HL-60 (cell line): Measurements from ENCODE around the gene CLDN18.

ENCODE experiments used
- CTCF ChIP-seq: IDR thresholded peaks from one replicate; pipeline ENCODE4 v1.5.1; 2011; ENCODE audit warnings: low read length, control low read depth, inconsistent platforms; ENCODE audit not compliant: insufficient read depth
- GABPA ChIP-seq: IDR thresholded peaks from 2 replicates; pipeline ENCODE4 v1.6.1; 2012; ENCODE audit warnings: low read depth
- POLR2AphosphoS5 ChIP-seq: IDR thresholded peaks from 2 replicates; pipeline ENCODE4 v1.6.1; 2012; ENCODE audit warnings: low read depth
- REST ChIP-seq: IDR thresholded peaks from 2 replicates; pipeline ENCODE4 v1.6.1; 2012; ENCODE audit warnings: low read depth; ENCODE audit not compliant: insufficient replicate concordance

DNA sequence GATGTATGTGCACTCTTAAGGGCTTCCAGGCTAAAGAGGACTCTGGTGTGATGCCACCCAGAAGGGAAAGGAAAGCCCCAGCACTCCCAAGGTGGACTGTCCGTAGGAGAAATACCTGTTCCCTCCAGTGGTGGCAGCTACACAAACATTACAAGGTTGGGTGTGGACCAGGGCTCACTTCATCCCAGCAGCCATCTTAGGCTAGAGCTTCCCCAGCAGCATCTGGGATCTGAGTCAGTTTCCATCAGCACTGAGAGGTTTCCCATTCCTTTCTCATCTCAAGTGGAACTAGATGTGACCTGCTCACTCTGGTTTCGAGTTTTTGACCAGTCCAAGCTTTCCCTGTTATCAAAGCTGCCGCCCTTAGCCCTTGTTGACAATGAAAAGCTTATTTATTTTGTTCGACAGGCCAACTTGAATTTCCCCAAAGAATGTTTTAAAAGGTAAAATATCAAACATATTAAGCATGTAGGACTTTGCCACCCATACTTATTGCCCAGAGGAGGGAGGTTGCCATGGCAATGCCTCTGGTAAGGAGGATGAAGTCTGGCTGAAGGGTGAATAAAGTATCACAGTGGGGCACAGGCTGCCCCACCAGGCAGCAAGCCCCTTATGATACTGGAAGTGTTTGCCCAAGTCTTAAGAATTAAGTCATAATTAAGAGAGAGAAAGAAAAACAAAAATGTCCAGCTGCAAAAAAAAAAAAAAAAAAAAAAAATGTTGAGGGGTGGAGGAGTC lies 28.9 kb downstream of the CLDN18 start:
- no peak for TF ChIP-seq POLR2AphosphoS5
- TF ChIP-seq CTCF, result no peak
- TF ChIP-seq GABPA, result no peak
- no peak for TF ChIP-seq REST
